ENCODE measurements around the gene EHBP1.

The EHBP1 gene

GRCh38 chr2:62826141-62826540 lies 120.6 kb downstream of the EHBP1 start:
- DNase-seq: no peak

GRCh38 chr2:62826953-62827675 lies 121.6 kb downstream of the EHBP1 start:
- no peak for DNase-seq

- DNase-seq: no peak
Measured at GRCh38 chr2:62831729-62832128, 126.2 kb downstream of the EHBP1 start.

GRCh38 chr2:62844311-62845090 lies 139.0 kb downstream of the EHBP1 start:
- DNase-seq: no peak

GRCh38 chr2:62845256-62845655 lies 139.7 kb downstream of the EHBP1 start:
- no peak for DNase-seq

- DNase-seq: no peak
Measured at GRCh38 chr2:62852254-62852653, 146.7 kb downstream of the EHBP1 start.

- no peak for DNase-seq
Measured at GRCh38 chr2:62854600-62855514, 149.3 kb downstream of the EHBP1 start.

- no peak for DNase-seq
Measured at GRCh38 chr2:62856228-62857040, 150.9 kb downstream of the EHBP1 start.

GRCh38 chr2:62857139-62857931 lies 151.8 kb downstream of the EHBP1 start:
- no peak for DNase-seq

GRCh38 chr2:62858231-62858832 lies 152.8 kb downstream of the EHBP1 start:
- DNase-seq: no peak

GRCh38 chr2:62868947-62869346 lies 163.4 kb downstream of the EHBP1 start:
- no peak for DNase-seq

- no peak for DNase-seq
Measured at GRCh38 chr2:62870966-62871365, 165.5 kb downstream of the EHBP1 start.

GRCh38 chr2:62871506-62871905 lies 166.0 kb downstream of the EHBP1 start:
- no peak for DNase-seq

GRCh38 chr2:62873603-62874002 lies 168.1 kb downstream of the EHBP1 start:
- no peak for DNase-seq

GRCh38 chr2:62874881-62875383 lies 169.4 kb downstream of the EHBP1 start:
- DNase-seq: no peak

GRCh38 chr2:62881162-62881795 lies 175.8 kb downstream of the EHBP1 start:
- DNase-seq: no peak

GRCh38 chr2:62883629-62884028 lies 178.1 kb downstream of the EHBP1 start:
- DNase-seq: no peak

- no peak for DNase-seq
Measured at GRCh38 chr2:62884086-62884485, 178.6 kb downstream of the EHBP1 start.

- DNase-seq: no peak
Measured at GRCh38 chr2:62884514-62884913, 179.0 kb downstream of the EHBP1 start.

GRCh38 chr2:62894966-62895631 lies 189.6 kb downstream of the EHBP1 start:
- DNase-seq: no peak
